ENCODE results near the gene RBM46. TPM values are rescaled to one million over a fixed set of nuclear protein-coding genes. Genes with fewer than 3 reads are reported as not detected.

Gene RBM46, protein sequence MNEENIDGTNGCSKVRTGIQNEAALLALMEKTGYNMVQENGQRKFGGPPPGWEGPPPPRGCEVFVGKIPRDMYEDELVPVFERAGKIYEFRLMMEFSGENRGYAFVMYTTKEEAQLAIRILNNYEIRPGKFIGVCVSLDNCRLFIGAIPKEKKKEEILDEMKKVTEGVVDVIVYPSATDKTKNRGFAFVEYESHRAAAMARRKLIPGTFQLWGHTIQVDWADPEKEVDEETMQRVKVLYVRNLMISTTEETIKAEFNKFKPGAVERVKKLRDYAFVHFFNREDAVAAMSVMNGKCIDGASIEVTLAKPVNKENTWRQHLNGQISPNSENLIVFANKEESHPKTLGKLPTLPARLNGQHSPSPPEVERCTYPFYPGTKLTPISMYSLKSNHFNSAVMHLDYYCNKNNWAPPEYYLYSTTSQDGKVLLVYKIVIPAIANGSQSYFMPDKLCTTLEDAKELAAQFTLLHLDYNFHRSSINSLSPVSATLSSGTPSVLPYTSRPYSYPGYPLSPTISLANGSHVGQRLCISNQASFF
- 0.06 TPM for polyA plus RNA-seq
- long read RNA-seq, donor 1: 0 reads
- long read RNA-seq, donor 2: 0 reads
- long read RNA-seq, donor 3: 0 reads
- long read RNA-seq, donor 4: 0 reads
- long read RNA-seq, donor 5: 0 reads
- long read RNA-seq, donor 6: 0 reads
- long read RNA-seq, donor 7: 0 reads
- long read RNA-seq, donor 8: 0 reads
- long read RNA-seq, donor 9: 0 reads
- long read RNA-seq, donor 10: 0 reads
- long read RNA-seq, donor 11: 0 reads

DNA sequence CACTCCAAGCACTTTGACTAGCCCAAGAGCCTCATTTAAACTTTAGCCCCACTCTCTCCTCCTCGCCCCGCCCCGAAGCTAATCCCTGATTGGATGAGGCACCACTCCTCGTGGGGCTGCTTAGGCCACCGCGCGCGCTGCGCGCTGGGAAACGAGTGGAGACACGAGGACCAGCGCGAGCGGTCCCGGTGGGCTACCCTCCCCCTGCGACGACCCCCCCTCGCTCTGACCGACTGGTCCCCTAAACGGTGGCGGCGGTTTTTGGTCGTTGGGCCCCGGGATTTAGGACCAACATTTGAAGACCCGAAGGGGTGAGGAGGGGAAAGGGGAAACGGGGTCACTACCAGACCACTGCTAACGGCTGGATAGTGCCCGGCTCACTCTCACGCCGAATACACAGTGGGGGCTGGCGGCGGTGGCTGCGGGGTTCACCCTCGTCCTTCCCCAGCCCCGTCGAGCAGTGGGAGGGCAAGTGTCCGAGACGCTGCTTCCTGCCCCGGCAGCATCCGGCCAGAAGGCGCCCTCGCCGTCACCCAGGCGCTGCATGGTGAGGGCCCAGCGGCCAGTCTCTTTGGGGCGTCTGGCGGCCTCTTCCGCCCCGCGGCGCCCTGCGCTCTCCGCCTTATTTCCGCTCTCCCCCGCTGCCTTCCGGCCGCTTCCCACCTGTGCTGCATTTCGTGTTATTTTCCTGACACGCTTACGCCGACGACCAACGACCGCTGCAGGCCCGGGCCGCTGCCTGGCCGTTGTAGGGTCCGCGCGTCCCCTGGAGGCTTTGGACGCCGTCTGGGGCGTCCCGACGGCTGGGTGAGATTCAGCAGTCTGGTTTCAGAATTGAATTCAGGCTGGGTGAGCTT is at the start of gene RBM46:
Gene RBM46, plus strand, starts transcription at position 147 of the 857 bp plus-strand sequence. CDS start 15,481 bp downstream, outside the sequence.
- H3K27ac ChIP-seq (ENCODE audit: low read length): no peak within 1 kb of the TSS
- no peaks in the 10 kb centered on the region for H3K36me3 ChIP-seq (ENCODE audit: control insufficient read depth, insufficient read depth, low read length)
- no peaks in the 10 kb centered on the region for H3K4me1 ChIP-seq (ENCODE audit: control insufficient read depth, insufficient read depth, low read length)
- H3K4me3 ChIP-seq (ENCODE audit: low read length): no peak within 1 kb of the TSS
- 62% methylated on average over 3 of the region's 76 CpGs for WGBS (ENCODE audit: insufficient coverage, low lambda C conversion rate)
- peaks cover 11% of the 10 kb centered on the region for H3K9me3 ChIP-seq (ENCODE audit: control insufficient read depth, low read depth, low read length)
- H3K27me3 ChIP-seq (ENCODE audit: control insufficient read depth, insufficient read depth, low read length): peaks cover 15% of the 10 kb centered on the region
- no peak for DNase-seq

DNA sequence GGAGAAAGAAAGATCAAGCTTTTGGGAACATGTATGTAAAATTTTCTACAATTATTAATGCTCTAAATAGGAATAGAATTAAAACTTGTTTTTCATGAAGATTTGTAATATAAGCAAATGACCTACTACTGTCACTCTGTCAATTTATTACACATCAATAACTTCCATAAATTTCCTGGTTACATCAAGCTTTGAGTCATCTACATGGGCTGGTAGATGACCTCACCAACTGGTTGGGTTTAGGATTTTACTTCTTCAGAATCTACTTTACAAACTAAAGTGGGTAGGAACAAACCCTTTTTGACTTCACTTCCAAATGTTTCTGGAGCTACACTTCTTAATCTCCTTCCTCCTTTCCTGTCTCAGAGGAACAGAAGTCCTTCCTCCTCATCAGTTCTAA is 49.3 kb upstream of the RBM46 start:
- Histone ChIP-seq H3K27ac (ENCODE audit: low read length) (no peak overlapping the region), H3K36me3 (ENCODE audit: control insufficient read depth, insufficient read depth, low read length) (no peaks in the 10 kb centered on the region), H3K27me3 (ENCODE audit: control insufficient read depth, insufficient read depth, low read length) (no peaks in the 10 kb centered on the region), H3K9me3 (ENCODE audit: control insufficient read depth, low read depth, low read length) (no peaks in the 10 kb centered on the region), H3K4me1 (ENCODE audit: control insufficient read depth, insufficient read depth, low read length) (no peaks in the 10 kb centered on the region), H3K4me3 (ENCODE audit: low read length) (no peak overlapping the region)
- DNase-seq: no peak

DNA sequence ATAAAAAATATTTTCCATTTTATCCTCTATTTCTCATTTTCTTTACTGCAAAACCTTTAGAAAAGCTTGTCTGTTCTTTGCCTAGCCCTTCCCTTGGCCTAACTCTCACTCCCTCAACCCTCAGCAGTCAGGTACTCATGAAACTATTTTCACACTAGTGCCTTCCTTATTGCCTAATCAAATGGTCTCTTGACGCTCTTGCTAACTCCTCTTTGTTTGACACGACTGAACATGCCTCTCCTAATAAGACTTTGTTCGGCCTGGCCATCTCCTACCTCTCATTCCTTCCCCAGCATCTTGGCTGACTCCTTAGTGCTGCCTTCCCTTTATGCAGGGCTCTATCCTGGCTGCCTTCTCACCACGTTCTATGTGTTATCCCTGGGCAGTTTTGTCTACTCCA is 48.4 kb upstream of the RBM46 start:
- Histone ChIP-seq H3K4me1 (ENCODE audit: control insufficient read depth, insufficient read depth, low read length) (no peaks in the 10 kb centered on the region), H3K9me3 (ENCODE audit: control insufficient read depth, low read depth, low read length) (no peaks in the 10 kb centered on the region), H3K27ac (ENCODE audit: low read length) (no peak overlapping the region), H3K4me3 (ENCODE audit: low read length) (no peak overlapping the region), H3K36me3 (ENCODE audit: control insufficient read depth, insufficient read depth, low read length) (no peaks in the 10 kb centered on the region), H3K27me3 (ENCODE audit: control insufficient read depth, insufficient read depth, low read length) (no peaks in the 10 kb centered on the region)
- 76% methylated on average over 3 of the region's 4 CpGs for WGBS (ENCODE audit: insufficient coverage, low lambda C conversion rate)
- DNase-seq: no peak

DNA sequence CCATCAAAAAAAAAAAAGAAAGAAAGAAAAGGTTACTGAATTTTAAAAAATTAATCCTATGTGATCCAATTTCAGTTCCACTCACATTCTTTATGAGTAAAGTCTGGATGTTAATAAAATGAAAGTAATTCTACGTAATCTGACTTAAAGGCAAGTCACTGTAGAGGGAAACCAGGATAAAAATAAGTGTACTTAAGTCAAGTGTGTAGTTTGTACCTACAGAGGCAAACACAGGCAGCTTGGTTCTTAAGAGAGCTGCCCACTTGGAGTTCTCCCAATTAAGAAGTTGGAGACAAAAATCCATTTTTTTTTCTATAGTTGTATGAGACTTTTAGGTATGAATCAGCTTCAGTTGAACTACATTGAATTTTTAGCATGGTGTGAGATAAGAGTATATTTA is 44.3 kb upstream of the RBM46 start:
- H3K4me1 ChIP-seq (ENCODE audit: control insufficient read depth, insufficient read depth, low read length): no peaks in the 10 kb centered on the region
- no peak overlapping the region for H3K27ac ChIP-seq (ENCODE audit: low read length)
- no peak for DNase-seq
- no peak overlapping the region for H3K4me3 ChIP-seq (ENCODE audit: low read length)
- peaks cover 20% of the 10 kb centered on the region for H3K27me3 ChIP-seq (ENCODE audit: control insufficient read depth, insufficient read depth, low read length)
- no peaks in the 10 kb centered on the region for H3K36me3 ChIP-seq (ENCODE audit: control insufficient read depth, insufficient read depth, low read length)
- peaks cover 3% of the 10 kb centered on the region for H3K9me3 ChIP-seq (ENCODE audit: control insufficient read depth, low read depth, low read length)
- WGBS (ENCODE audit: insufficient coverage, low lambda C conversion rate): no CpG with 5 or more reads among the region's 1 CpG

DNA sequence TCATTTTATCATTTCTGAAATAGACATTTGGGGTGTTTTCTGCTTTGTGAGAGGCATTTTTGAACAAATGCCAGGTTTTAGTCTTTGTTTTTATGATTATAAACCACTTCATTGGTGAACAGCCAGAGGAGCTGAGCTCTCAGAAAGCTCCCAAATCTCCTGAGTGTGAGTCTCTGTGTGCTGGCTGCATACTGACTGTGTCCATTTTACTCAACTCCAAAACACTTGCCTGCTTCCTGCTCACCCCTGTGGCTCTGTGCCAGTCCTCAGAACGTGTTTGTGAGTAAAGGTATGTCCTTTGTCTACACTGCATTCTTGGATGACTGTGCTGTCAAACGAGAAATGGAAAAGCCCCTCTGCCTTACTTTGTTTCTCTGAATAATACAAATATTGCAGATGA is 42.6 kb upstream of the RBM46 start:
- H3K4me3 ChIP-seq (ENCODE audit: low read length): no peak overlapping the region
- H3K36me3 ChIP-seq (ENCODE audit: control insufficient read depth, insufficient read depth, low read length): no peaks in the 10 kb centered on the region
- no peak overlapping the region for H3K27ac ChIP-seq (ENCODE audit: low read length)
- peaks cover 9% of the 10 kb centered on the region for H3K4me1 ChIP-seq (ENCODE audit: control insufficient read depth, insufficient read depth, low read length)
- H3K9me3 ChIP-seq (ENCODE audit: control insufficient read depth, low read depth, low read length): peaks cover 5% of the 10 kb centered on the region
- DNase-seq: no peak
- WGBS (ENCODE audit: insufficient coverage, low lambda C conversion rate): 60% methylated on average over 1 of the region's 2 CpGs
- H3K27me3 ChIP-seq (ENCODE audit: control insufficient read depth, insufficient read depth, low read length): peaks cover 36% of the 10 kb centered on the region

DNA sequence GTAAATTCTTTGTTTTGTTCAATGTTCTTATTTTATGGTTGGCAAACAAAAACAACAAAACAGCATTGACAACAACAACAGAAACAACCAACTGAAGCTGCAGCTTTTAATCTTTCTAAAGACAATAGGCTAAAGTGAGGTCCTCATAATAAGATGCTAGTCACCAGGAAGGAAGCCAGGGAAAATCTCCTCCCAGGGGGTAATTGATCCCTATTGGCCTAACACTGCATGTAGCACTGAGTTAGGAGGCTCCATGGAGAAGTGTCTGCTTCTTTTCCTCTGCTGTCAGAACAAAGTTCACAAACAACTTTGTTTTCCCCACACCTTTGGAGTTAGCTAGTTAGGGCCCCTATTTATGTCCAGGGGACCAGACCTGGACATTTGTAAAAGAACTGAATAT is 42.0 kb upstream of the RBM46 start:
- peaks cover 10% of the 10 kb centered on the region for H3K4me1 ChIP-seq (ENCODE audit: control insufficient read depth, insufficient read depth, low read length)
- no peak overlapping the region for H3K4me3 ChIP-seq (ENCODE audit: low read length)
- H3K27me3 ChIP-seq (ENCODE audit: control insufficient read depth, insufficient read depth, low read length): peaks cover 43% of the 10 kb centered on the region
- DNase-seq: no peak
- H3K36me3 ChIP-seq (ENCODE audit: control insufficient read depth, insufficient read depth, low read length): no peaks in the 10 kb centered on the region
- no peak overlapping the region for H3K27ac ChIP-seq (ENCODE audit: low read length)
- H3K9me3 ChIP-seq (ENCODE audit: control insufficient read depth, low read depth, low read length): peaks cover 9% of the 10 kb centered on the region

DNA sequence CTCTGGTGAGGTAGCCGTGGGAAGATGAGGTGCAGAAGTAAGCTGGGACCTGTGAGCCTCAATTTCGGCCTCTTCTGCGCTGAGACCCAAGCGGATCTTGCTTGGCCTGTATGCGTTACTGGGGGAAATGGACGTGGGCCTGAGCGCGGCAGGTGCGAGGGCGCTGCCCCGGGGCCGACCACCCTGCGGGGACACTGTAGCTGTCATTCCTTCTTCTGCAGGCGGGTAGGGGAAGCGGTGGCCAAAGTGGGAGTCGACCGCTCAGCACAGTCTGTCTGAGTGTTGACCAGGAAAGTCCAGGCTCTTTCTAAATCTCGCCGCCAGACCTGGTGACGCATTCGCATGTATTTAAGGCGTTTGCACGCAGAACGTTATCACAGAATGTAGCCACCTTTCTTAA is 40.6 kb upstream of the RBM46 start:
- WGBS (ENCODE audit: insufficient coverage, low lambda C conversion rate): no CpG with 5 or more reads among the region's 24 CpGs
- Histone ChIP-seq H3K4me3 (ENCODE audit: low read length) (no peak overlapping the region), H3K36me3 (ENCODE audit: control insufficient read depth, insufficient read depth, low read length) (no peaks in the 10 kb centered on the region), H3K27me3 (ENCODE audit: control insufficient read depth, insufficient read depth, low read length) (peaks cover 57% of the 10 kb centered on the region), H3K27ac (ENCODE audit: low read length) (no peak overlapping the region), H3K4me1 (ENCODE audit: control insufficient read depth, insufficient read depth, low read length) (peaks cover 17% of the 10 kb centered on the region), H3K9me3 (ENCODE audit: control insufficient read depth, low read depth, low read length) (peaks cover 9% of the 10 kb centered on the region)
- no peak for DNase-seq

DNA sequence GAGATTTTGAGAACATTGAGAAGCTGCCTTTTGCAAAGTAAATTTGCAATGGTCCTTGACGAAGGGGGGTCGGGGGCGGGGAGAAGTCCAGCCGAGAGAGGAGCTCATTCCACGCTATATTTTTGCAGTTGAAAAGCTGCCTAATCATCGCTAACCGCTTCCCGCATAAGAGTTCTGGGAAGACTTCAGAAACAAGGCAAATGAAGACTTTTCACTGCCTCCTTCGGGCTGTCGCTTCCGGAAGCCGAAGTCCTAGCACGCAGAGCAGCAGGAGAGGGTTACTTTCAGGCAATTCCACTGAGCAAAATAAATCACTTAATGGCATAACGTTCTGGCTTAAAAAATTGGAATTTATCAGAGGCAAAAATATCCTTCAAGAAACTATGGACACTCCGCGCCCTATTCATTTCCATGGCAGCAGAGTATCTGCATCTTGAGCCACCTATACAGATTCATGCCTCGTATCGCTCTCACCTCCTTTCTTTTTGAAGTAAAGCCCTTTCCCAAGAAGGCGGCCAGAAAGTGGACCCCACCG is 39.9 kb upstream of the RBM46 start:
- no peaks in the 10 kb centered on the region for H3K36me3 ChIP-seq (ENCODE audit: control insufficient read depth, insufficient read depth, low read length)
- WGBS (ENCODE audit: insufficient coverage, low lambda C conversion rate): 80% methylated on average over 1 of the region's 20 CpGs
- H3K4me3 ChIP-seq (ENCODE audit: low read length): no peak overlapping the region
- H3K4me1 ChIP-seq (ENCODE audit: control insufficient read depth, insufficient read depth, low read length): peaks cover 17% of the 10 kb centered on the region
- no peak for DNase-seq
- H3K27ac ChIP-seq (ENCODE audit: low read length): no peak overlapping the region
- peaks cover 60% of the 10 kb centered on the region for H3K27me3 ChIP-seq (ENCODE audit: control insufficient read depth, insufficient read depth, low read length)
- peaks cover 9% of the 10 kb centered on the region for H3K9me3 ChIP-seq (ENCODE audit: control insufficient read depth, low read depth, low read length)

DNA sequence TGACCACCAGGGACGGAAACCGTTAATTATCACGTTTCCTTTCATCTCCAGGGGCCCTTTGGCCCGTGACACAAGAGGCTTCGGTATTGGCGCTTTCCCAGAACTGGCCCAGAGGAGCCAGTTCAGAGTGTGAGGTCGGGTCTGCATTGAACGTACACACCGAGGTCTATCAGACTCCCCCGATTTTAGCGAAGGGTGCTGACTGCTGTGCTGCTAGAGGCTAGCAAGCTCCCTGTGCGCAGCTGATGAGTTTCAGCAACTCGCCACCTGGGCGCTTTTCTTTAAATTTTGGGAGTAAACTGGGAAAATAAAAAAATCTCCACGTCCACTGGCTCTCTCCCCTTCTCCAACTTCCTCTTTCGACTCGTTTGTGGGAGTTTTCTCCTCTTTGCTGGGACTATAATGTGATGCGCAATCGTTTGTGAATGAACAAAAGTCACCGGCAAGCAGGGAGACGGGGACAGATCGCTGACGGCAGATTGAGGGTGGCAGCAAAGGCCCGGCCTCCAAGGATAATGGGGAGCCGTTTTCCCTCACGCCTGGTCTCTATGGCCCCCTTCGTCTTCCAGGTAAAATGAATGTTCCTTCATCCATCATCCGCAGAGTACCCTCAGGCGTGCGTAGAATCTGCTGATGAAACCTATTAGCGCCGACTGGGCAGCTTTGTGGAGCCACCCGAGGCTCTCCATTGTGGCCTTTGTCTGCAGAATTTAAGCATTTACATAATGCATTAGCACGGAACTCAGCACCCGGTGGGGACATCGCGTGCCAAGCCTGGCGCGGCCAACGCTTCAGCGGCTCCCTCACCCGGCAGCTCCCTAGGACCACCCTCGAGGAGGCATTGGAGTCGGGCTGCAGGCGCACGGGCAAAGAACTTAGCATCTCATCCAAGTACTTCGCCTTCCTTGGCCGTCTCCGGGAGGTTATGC is 38.9 kb upstream of the RBM46 start:
- Histone ChIP-seq H3K27ac (ENCODE audit: low read length) (no peak overlapping the region), H3K36me3 (ENCODE audit: control insufficient read depth, insufficient read depth, low read length) (no peaks in the 10 kb centered on the region), H3K4me3 (ENCODE audit: low read length) (no peak overlapping the region), H3K4me1 (ENCODE audit: control insufficient read depth, insufficient read depth, low read length) (peaks cover 17% of the 10 kb centered on the region), H3K27me3 (ENCODE audit: control insufficient read depth, insufficient read depth, low read length) (peaks cover 62% of the 10 kb centered on the region), H3K9me3 (ENCODE audit: control insufficient read depth, low read depth, low read length) (peaks cover 9% of the 10 kb centered on the region)
- DNase-seq: peak in 1 of 2 donors; percentile 26
- 15% methylated on average over 4 of the region's 49 CpGs for WGBS (ENCODE audit: insufficient coverage, low lambda C conversion rate)

Data from large intestine (tissue), 12 donors.